ENCODE data around the gene CDH23.
A peak's percentile ranks its signal among the peaks of the same experiment; 100 is the strongest.

CDH23 gene

GRCh38 chr10:71423901-71424300 lies 27.2 kb downstream of the CDH23 start:
- DNase-seq: no peak

GRCh38 chr10:71424496-71425194 lies 27.9 kb downstream of the CDH23 start:
- DNase-seq: no peak

GRCh38 chr10:71426058-71426605 lies 29.4 kb downstream of the CDH23 start:
- DNase-seq: no peak

- DNase-seq: no peak
Measured at GRCh38 chr10:71427246-71427645, 30.5 kb downstream of the CDH23 start.

- no peak for DNase-seq
Measured at GRCh38 chr10:71429304-71429703, 32.6 kb downstream of the CDH23 start.

- no peak for DNase-seq
Measured at GRCh38 chr10:71429929-71430328, 33.2 kb downstream of the CDH23 start.

- no peak for DNase-seq
Measured at GRCh38 chr10:71431239-71432100, 34.8 kb downstream of the CDH23 start.

- no peak for DNase-seq
Measured at GRCh38 chr10:71432101-71432905, 35.6 kb downstream of the CDH23 start.

GRCh38 chr10:71432956-71433767 lies 36.4 kb downstream of the CDH23 start:
- peak in 1 of 14 donors; percentile 70 for DNase-seq

GRCh38 chr10:71433768-71434744 lies 37.3 kb downstream of the CDH23 start:
- DNase-seq: no peak

DNA sequence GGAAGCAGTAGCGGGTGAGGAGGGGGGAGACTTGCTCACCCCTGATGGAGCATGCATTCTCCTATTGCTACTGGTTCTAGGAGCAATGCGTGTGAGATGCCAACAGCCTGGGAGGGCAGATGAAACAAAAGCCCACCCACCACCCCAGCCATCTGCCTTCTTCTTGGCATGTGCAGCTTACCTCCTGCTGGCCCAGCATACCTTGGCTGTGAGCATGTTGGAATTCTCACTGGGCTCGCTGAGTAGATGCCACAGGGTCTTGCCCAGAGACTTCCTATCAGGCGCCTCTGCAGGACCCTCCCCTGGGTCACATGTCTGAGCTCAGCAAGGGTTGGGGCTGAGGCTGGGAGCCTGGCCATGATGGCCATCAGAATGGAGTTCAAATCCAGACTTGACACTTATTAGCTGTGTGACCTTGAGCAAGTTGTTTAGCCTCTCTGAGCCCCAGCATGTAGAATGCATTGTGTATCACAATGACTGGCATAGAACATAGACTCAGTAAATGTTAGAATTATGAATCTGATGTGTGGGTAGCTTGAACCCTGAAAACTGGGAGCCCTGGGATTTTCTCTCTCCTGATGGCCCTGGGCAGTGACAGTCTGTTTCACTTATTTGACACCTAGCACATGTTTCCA lies 38.2 kb downstream of the CDH23 start:
- peak in 1 of 14 donors; percentile 43 for DNase-seq

- DNase-seq: no peak
Measured at GRCh38 chr10:71435571-71436267, 39.0 kb downstream of the CDH23 start.

GRCh38 chr10:71436268-71437125 lies 39.8 kb downstream of the CDH23 start:
- no peak for DNase-seq

GRCh38 chr10:71437537-71438092 lies 40.9 kb downstream of the CDH23 start:
- peak in 1 of 14 donors; percentile 37 for DNase-seq

- DNase-seq: no peak
Measured at GRCh38 chr10:71438761-71439160, 42.0 kb downstream of the CDH23 start.

- no peak for DNase-seq
Measured at GRCh38 chr10:71439670-71440425, 43.1 kb downstream of the CDH23 start.

GRCh38 chr10:71440506-71441035 lies 43.9 kb downstream of the CDH23 start:
- no peak for DNase-seq

Data from C1 segment of cervical spinal cord (tissue), 14 donors.